ENCODE data around the gene ASTN2. TPM values are rescaled to one million over a fixed set of nuclear protein-coding genes. Genes with fewer than 3 reads are reported as not detected.

The ASTN2 gene
- total RNA-seq, 5 donors from 2014 or later (not counting 1 experiment from before 2014, with no cell fraction given) = 3.7 to 4.8 (median 4.4) TPM

GRCh38 chr9:116685166-116685565 is 729.7 kb downstream of the ASTN2 start:
- Mint-ChIP-seq H3K9me3 (no peaks in the 10 kb centered on the region), H3K36me3 (no peaks in the 10 kb centered on the region), H3K27ac (no peak overlapping the region), H3K27me3 (no peaks in the 10 kb centered on the region), H3K4me1 (peaks cover 44 to 47% (median 45%) of the 10 kb centered on the region in 3 donors), H3K4me3 (peak overlapping the region in 1 of 3 donors; percentile 5)
- WGBS (ENCODE audit: insufficient coverage) = 100% methylated on average over 2 of the region's 4 CpGs
- CTCF ChIA-PET = interaction anchor here in 1 of 2 donors (0.7 kb wide), 1 partner anchor 19 kb away, joined by 3 read pairs; no protein-coding TSS in a partner anchor
- no peak for DNase-seq
- no peaks in the 10 kb centered on the region for H3K27me3 ChIP-seq (replicated peaks in 1 of 2; ENCODE audit: control insufficient read depth in 2 of 2, extremely low read depth in 1 of 2, insufficient read depth in 2 of 2, low read length in 1 of 2)
- H3K4me1 ChIP-seq (ENCODE audit: control insufficient read depth in 1 of 2, extremely low read depth in 1 of 2, insufficient read depth in 2 of 2, low read length in 2 of 2) = peaks cover 4 to 30% of the 10 kb centered on the region in 2 experiments
- no peaks in the 10 kb centered on the region for H3K36me3 ChIP-seq (ENCODE audit: control insufficient read depth in 2 of 2, extremely low read depth in 1 of 2, insufficient read depth in 1 of 2, low read length in 1 of 2)
- H3K4me3 ChIP-seq (ENCODE audit: control insufficient read depth in 1 of 2, extremely low read depth in 1 of 2, low read length in 1 of 2) = no peak overlapping the region
- POLR2A ChIA-PET = no interaction called here
- no peak for ATAC-seq (replicated peaks in 1 of 4)
- no peak overlapping the region for H3K27ac ChIP-seq (ENCODE audit: low read length)
- no peaks in the 10 kb centered on the region for H3K9me3 ChIP-seq

- no peaks in the 10 kb centered on the region for H3K27me3 Mint-ChIP-seq
- POLR2A ChIA-PET = no interaction called here
- no peaks in the 10 kb centered on the region for H3K9me3 ChIP-seq
These were observed 731.3 kb downstream of the ASTN2 start for GRCh38 chr9:116683535-116683934.

GRCh38 chr9:116674210-116674980 is 740.5 kb downstream of the ASTN2 start:
- ATAC-seq (replicated peaks in 1 of 4) = no peak

More at GRCh38 chr9:116683535-116683934, 731.3 kb downstream of the ASTN2 start:
- Histone ChIP-seq H3K27me3 (replicated peaks in 1 of 2; ENCODE audit: control insufficient read depth in 2 of 2, extremely low read depth in 1 of 2, insufficient read depth in 2 of 2, low read length in 1 of 2) (no peaks in the 10 kb centered on the region), H3K4me3 (ENCODE audit: control insufficient read depth in 1 of 2, extremely low read depth in 1 of 2, low read length in 1 of 2) (no peak overlapping the region), H3K36me3 (ENCODE audit: control insufficient read depth in 2 of 2, extremely low read depth in 1 of 2, insufficient read depth in 1 of 2, low read length in 1 of 2) (no peaks in the 10 kb centered on the region), H3K4me1 (ENCODE audit: control insufficient read depth in 1 of 2, extremely low read depth in 1 of 2, insufficient read depth in 2 of 2, low read length in 2 of 2) (peaks cover 4 to 20% of the 10 kb centered on the region in 2 experiments), H3K27ac (ENCODE audit: low read length) (no peak overlapping the region)
- CTCF ChIA-PET = no interaction called here
- Mint-ChIP-seq H3K4me1 (peaks cover 28 to 31% (median 31%) of the 10 kb centered on the region in 3 donors), H3K9me3 (no peaks in the 10 kb centered on the region), H3K36me3 (no peaks in the 10 kb centered on the region), H3K27ac (no peak overlapping the region), H3K4me3 (no peak overlapping the region)
- no peak for DNase-seq
- no peak for ATAC-seq (replicated peaks in 1 of 4)

GRCh38 chr9:116673375-116673774 is 741.5 kb downstream of the ASTN2 start:
- Histone ChIP-seq H3K4me1 (ENCODE audit: control insufficient read depth in 1 of 2, extremely low read depth in 1 of 2, insufficient read depth in 2 of 2, low read length in 2 of 2) (no peaks in the 10 kb centered on the region), H3K4me3 (ENCODE audit: control insufficient read depth in 1 of 2, extremely low read depth in 1 of 2, low read length in 1 of 2) (no peak overlapping the region), H3K9me3 (no peaks in the 10 kb centered on the region), H3K36me3 (ENCODE audit: control insufficient read depth in 2 of 2, extremely low read depth in 1 of 2, insufficient read depth in 1 of 2, low read length in 1 of 2) (no peaks in the 10 kb centered on the region), H3K27ac (ENCODE audit: low read length) (no peak overlapping the region), H3K27me3 (replicated peaks in 1 of 2; ENCODE audit: control insufficient read depth in 2 of 2, extremely low read depth in 1 of 2, insufficient read depth in 2 of 2, low read length in 1 of 2) (no peaks in the 10 kb centered on the region)
- H3K4me3 Mint-ChIP-seq = no peak overlapping the region
- ChIA-PET CTCF (no interaction called here), POLR2A (interaction anchor here (0.6 to 0.7 kb wide), 2 partner anchors 14 to 24 kb away, joined by 4 to 6 read pairs; partner anchors contain the start of gene TRIM32 (in 1 of the 2))
- no peak overlapping the region for H3K27ac Mint-ChIP-seq
- no peaks in the 10 kb centered on the region for H3K27me3 Mint-ChIP-seq
- no peaks in the 10 kb centered on the region for H3K4me1 Mint-ChIP-seq
- peaks cover 0 to 8% (median 6%) of the 10 kb centered on the region in 3 donors for H3K9me3 Mint-ChIP-seq
- H3K36me3 Mint-ChIP-seq = peaks cover 33% of the 10 kb centered on the region
- DNase-seq (no peak), ATAC-seq (replicated peaks in 1 of 4) (no peak)
- WGBS (ENCODE audit: insufficient coverage) = 100% methylated on average over 1 of the region's 1 CpG

More at GRCh38 chr9:116674210-116674980, 740.5 kb downstream of the ASTN2 start:
- H3K27me3 Mint-ChIP-seq = no peaks in the 10 kb centered on the region
- ChIA-PET POLR2A (no interaction called here), CTCF (no interaction called here)
- peaks cover 0 to 8% (median 6%) of the 10 kb centered on the region in 3 donors for H3K9me3 Mint-ChIP-seq
- H3K4me1 ChIP-seq (ENCODE audit: control insufficient read depth in 1 of 2, extremely low read depth in 1 of 2, insufficient read depth in 2 of 2, low read length in 2 of 2) = no peaks in the 10 kb centered on the region
- H3K27ac Mint-ChIP-seq = no peak overlapping the region
- 79% methylated on average over 2 of the region's 5 CpGs for WGBS (ENCODE audit: insufficient coverage)
- H3K9me3 ChIP-seq = no peaks in the 10 kb centered on the region
- no peaks in the 10 kb centered on the region for H3K4me1 Mint-ChIP-seq
- no peak overlapping the region for H3K4me3 Mint-ChIP-seq
- no peak for DNase-seq
- no peaks in the 10 kb centered on the region for H3K36me3 ChIP-seq (ENCODE audit: control insufficient read depth in 2 of 2, extremely low read depth in 1 of 2, insufficient read depth in 1 of 2, low read length in 1 of 2)
- peaks cover 34% of the 10 kb centered on the region for H3K36me3 Mint-ChIP-seq
- no peaks in the 10 kb centered on the region for H3K27me3 ChIP-seq (replicated peaks in 1 of 2; ENCODE audit: control insufficient read depth in 2 of 2, extremely low read depth in 1 of 2, insufficient read depth in 2 of 2, low read length in 1 of 2)
- H3K4me3 ChIP-seq (ENCODE audit: control insufficient read depth in 1 of 2, extremely low read depth in 1 of 2, low read length in 1 of 2) = no peak overlapping the region
- H3K27ac ChIP-seq (ENCODE audit: low read length) = no peak overlapping the region

GRCh38 chr9:116671605-116672004 is 743.3 kb downstream of the ASTN2 start:
- ATAC-seq (replicated peaks in 1 of 4) (no peak), DNase-seq (no peak)
- Histone ChIP-seq H3K4me1 (ENCODE audit: control insufficient read depth in 1 of 2, extremely low read depth in 1 of 2, insufficient read depth in 2 of 2, low read length in 2 of 2) (no peaks in the 10 kb centered on the region), H3K9me3 (no peaks in the 10 kb centered on the region), H3K27me3 (replicated peaks in 1 of 2; ENCODE audit: control insufficient read depth in 2 of 2, extremely low read depth in 1 of 2, insufficient read depth in 2 of 2, low read length in 1 of 2) (no peaks in the 10 kb centered on the region), H3K4me3 (ENCODE audit: control insufficient read depth in 1 of 2, extremely low read depth in 1 of 2, low read length in 1 of 2) (no peak overlapping the region), H3K36me3 (ENCODE audit: control insufficient read depth in 2 of 2, extremely low read depth in 1 of 2, insufficient read depth in 1 of 2, low read length in 1 of 2) (no peaks in the 10 kb centered on the region), H3K27ac (ENCODE audit: low read length) (no peak overlapping the region)
- CTCF ChIA-PET = no interaction called here
- POLR2A ChIA-PET = no interaction called here
- Mint-ChIP-seq H3K27me3 (no peaks in the 10 kb centered on the region), H3K4me1 (no peaks in the 10 kb centered on the region), H3K27ac (no peak overlapping the region), H3K36me3 (peaks cover 30% of the 10 kb centered on the region), H3K4me3 (no peak overlapping the region), H3K9me3 (peaks cover 0 to 8% (median 6%) of the 10 kb centered on the region in 3 donors)
- WGBS (ENCODE audit: insufficient coverage) = no CpG with 5 or more reads among the region's 2 CpGs

- ChIA-PET CTCF (no interaction called here), POLR2A (interaction anchor here in 1 of 2 donors (1.1 kb wide), 1 partner anchor 17 kb away, joined by 3 read pairs; no protein-coding TSS in a partner anchor)
- H3K27ac ChIP-seq (ENCODE audit: low read length) = no peak overlapping the region
- Mint-ChIP-seq H3K9me3 (peaks cover 0 to 8% (median 6%) of the 10 kb centered on the region in 3 donors), H3K4me1 (no peaks in the 10 kb centered on the region), H3K4me3 (no peak overlapping the region), H3K27me3 (no peaks in the 10 kb centered on the region), H3K36me3 (peaks cover 14% of the 10 kb centered on the region), H3K27ac (no peak overlapping the region)
- DNase-seq (no peak), ATAC-seq (replicated peaks in 1 of 4) (no peak)
- no peaks in the 10 kb centered on the region for H3K27me3 ChIP-seq (replicated peaks in 1 of 2; ENCODE audit: control insufficient read depth in 2 of 2, extremely low read depth in 1 of 2, insufficient read depth in 2 of 2, low read length in 1 of 2)
- H3K9me3 ChIP-seq = no peaks in the 10 kb centered on the region
- 100% methylated on average over 2 of the region's 4 CpGs for WGBS (ENCODE audit: insufficient coverage)
- no peak overlapping the region for H3K4me3 ChIP-seq (ENCODE audit: control insufficient read depth in 1 of 2, extremely low read depth in 1 of 2, low read length in 1 of 2)
- no peaks in the 10 kb centered on the region for H3K36me3 ChIP-seq (ENCODE audit: control insufficient read depth in 2 of 2, extremely low read depth in 1 of 2, insufficient read depth in 1 of 2, low read length in 1 of 2)
- H3K4me1 ChIP-seq (ENCODE audit: control insufficient read depth in 1 of 2, extremely low read depth in 1 of 2, insufficient read depth in 2 of 2, low read length in 2 of 2) = no peaks in the 10 kb centered on the region
These were observed 745.7 kb downstream of the ASTN2 start for GRCh38 chr9:116668970-116669695.
